Glomerular visceral epithelial cell (primary cell): Measurements from ENCODE around the gene CFAP251.

Experiments
- DNase-seq: peaks from one replicate; pipeline ENCODE4 v3.0.0-alpha.2; 2016; ENCODE audit errors: extremely low spot score

The CFAP251 gene

DNA sequence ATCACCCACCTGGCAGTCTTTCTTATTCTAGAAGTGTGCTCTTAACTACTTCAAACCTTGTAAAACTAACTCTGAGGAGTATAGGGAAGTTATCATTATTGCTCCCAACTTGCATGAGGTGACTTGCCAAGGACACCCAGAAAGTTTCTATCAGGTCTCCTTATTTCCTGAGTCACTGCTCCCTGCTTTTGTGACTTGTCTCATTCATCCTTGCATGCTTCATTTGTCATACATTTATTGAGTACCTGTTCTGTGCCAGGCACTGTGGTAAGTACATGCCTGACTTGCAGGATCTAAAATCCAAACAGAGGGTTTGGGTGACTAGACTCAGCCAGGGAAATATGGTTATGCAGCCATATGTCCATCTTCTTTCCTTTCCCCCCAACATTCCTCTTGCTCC, 25.5 kb downstream of the CFAP251 start:
- DNase-seq = no peak

DNA sequence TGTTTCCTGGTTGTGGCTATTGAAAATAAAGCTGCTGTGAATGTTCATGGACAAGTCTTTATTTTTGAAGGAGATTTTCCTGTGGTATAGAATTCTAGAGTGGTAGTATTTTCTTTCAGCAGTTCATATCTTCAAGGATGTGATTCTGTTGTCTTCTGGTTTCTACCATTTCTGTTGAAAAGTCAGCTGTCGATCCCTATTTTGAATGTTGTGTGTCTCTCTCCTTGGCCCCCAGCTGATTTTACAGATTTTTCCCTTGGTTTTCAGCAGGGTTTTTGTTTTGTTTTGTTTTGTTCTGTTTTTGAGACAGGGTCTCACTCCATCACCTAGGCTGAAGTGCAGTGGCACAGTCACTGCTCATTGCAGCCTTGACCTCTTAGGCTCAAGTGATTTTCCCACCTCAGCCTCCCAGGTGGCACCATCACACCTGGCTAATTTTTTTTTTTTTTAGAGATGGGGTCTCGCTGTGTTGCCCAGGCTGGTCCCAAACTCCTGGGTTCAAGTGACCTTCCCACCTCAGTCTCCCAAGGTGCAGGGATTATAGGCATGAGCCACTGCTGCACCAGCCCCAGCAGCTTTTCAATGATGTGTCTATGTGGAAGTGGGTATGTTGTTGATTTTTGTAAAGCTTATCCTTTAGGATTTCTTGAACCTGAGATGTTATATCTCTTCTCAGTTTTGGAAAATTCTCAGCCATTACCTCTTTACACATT, 28.1 kb downstream of the CFAP251 start:
- DNase-seq = no peak

DNA sequence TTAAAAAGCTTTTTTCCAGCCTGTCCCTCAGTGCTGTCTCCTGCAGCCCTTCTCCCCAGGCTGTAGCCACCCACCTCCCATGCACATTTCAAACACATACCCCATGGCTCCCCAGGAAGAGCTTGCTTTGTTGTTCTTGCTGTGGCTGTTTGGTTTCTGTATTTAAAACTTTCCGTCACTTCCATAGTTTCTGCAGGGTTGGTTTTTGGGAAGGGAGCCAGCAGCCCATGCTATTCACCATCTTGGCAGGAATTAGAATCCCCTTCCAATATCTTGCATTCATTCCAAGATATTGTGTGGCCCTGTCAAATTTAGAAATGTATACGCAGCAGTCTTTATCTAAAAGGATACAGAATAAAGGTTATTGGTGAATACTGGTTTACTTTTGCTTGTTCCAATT, 29.6 kb downstream of the CFAP251 start:
- DNase-seq = no peak

DNA sequence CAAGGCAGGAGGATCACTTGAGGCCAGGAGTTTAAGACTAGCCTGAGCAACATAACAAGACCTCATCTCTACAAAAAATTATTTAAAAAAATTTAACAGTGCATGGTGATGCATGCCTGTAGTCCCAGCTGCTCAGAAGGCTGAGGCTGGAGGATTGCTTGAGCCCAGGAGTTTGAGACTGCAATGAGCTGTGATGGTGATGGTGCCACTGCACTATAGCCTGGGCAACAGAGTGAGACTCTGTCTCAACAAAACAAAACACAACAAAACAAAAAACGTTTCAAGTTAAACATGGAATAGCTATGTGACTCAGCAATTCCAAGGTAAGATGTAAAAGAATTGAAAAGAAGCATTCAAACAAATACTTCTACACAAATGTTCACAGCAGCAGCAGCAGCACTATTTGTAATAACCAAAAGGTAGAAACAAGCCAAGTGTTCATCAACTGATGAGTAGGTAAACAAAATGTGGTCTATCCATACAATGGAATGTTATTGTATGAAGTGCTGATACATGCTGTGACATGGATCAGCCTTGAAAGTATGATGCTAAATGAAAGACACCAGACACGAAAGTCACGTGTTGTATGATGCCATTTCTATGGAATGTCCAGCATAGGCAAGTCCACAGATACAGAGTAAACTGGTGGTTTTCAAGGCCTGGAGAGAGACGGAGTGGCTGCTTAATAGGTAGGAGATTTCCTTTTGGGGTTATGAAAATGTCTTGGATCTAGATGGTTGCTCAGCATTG, 31.4 kb downstream of the CFAP251 start:
- peak; percentile 84 for DNase-seq

DNA sequence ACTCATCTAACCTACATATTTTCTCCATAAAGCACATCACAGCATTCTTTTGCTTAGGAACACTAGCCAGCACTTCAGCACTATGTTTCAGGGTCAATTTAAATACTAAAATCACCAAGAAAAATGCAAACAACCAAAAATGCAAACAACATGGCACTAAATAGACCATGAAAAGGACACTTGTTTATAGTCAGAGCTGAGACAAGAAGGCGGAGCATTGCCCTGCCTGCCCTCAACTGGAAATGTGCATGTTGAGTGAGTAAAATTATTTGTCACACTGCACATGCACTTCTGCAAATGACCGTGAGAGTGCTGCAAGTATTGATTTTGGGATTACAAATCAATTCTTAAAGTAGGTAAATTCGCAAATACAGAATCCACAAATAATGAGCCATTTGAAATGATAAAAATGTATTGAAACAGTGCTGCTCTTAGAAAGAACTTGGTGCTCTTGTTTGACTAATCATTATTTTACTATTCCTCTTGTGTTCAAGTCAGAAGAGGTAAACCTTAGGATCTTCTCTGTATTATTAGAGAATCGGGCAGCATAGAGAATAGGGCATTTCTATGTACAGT, 34.8 kb downstream of the CFAP251 start:
- DNase-seq = no peak

DNA sequence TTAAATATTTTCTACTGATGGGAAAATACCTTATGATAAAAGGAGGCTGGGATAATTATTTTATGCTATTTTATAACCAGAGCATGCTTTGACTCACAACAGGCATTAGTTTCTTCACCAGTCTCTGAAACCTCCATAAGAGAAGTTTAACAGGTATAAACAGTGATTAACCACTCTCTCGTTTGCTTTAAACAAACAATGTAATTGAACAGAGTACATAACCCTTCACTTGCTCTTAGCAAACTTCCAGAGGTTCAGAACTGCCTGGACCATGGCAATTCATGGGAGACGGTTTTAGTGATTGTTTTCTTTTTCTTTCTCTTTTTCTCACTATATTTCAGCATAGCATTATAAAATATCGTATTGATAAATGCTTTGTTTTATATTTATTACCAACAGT, 35.3 kb downstream of the CFAP251 start:
- DNase-seq = no peak

DNA sequence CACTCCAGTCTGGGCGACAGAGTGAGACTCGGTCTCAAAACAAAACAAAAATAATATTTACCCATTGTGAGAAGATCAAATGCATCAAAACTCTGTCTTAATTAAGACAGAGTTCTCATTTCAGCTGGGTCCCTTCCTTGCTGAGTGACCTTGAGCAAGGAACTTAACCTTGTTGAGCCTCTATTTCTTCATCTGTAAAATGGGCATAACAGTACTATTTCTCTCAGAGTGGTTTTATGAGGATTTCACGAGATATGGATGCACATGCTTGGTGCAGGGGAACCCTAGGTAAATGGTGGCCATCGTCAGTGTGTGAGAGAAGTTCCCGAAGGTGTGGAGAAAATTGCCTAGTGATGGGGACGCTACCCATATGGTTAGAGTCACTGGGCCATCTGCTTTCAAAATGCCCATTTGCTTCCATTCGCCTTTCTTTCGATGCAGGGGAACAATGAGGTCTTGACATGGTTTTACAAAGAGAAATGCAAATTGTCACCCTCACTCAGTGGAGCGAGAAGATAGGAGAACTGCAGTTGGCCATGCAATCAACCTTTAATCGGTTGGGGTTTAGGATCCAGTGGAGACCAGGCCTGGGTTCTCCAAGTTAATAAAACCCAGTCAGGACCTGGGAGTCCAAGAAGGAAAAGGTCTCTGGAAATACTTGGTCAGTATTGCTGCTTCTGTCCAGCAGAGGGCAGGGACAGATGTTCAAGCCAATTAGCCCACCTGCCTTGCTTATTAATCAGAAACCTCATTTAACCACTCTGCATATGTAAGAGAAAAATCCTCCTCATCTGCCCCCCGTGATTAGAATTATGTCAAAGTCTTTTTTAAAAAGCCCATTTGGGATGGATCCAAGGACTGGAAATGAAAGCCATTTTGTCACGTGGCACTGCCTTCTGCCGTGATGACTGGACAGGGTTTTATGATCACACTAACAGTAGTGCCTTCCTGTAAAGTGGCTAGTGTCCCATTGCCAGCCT, 37.2 kb downstream of the CFAP251 start:
- no peak for DNase-seq

DNA sequence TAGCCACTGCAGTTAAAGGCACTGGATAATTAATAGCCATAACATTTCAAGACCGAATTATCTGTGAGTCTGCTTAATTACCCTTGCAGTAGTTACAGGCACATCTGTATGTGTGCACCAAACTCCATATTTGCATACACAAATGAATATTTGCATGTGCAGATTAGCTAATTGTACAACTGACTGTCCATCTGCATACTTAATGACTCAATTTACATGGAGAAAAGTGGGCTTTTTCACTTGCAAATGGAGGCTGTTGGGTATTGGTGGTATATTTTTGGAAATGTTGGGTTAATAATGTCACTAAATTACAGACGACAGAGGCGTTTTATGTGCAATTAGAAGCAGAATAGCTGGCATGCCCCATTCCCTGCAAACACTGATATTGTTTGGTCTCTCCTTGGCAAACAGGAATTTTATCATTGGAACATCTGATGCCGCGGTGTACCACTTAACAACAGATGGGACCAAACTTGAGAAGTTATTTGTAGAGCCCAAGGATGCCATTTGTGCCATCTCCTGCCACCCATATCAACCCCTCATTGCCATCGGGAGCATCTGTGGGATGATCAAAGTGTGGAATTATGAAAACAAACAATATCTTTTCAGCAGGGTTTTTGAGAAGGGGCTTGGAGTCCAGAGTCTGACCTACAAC, 39.6 kb downstream of the CFAP251 start:
- no peak for DNase-seq

DNA sequence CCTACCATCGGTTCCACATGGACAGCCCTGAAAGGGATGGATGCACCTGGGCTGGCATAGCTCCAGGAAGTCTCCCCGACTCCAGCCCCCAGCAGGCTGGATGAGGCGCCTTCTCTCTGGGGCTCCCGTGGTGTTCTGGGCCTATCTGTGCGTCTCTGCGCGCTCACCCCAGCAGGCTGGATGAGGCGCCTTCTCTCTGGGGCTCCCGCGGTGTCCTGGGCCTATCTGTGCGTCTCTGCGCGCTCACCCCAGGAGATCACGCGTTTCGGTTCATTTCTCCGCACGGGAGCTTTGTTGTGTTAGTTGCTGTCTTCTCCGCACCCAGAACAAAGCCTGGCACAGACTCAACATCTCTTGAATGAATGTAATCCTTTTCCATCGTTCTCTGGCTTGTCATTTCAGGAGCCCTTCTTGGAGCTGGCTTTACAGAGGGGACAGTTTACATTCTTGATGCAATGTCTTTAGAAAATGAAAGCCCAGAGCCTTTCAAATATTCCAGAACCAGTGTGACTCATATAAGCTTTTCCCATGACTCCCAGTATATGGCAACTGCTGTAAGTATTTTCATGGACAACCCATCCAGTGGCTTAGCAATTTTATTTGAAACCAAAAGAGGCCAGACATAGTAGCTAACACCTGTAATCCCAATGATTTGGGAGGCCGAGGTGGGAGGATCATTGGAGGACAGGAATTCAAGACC, 40.3 kb downstream of the CFAP251 start:
- DNase-seq = no peak

DNA sequence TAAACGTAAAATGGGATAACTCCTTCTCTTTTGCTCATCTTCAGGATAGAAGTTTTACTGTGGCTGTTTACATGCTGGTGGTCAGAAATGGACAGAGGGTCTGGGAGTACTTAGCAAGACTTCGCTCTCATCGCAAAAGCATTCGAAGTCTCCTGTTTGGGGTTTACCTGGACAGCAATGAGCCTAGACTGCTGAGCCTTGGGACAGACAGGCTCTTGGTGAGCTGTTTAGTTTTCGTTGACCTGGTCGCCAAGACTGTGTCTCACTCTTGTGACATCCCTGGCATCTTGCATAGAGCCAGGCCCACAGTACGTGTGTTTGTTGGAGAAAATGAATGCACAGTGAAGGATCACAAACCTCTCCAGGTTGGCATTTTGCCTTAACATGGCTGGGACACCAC, 42.1 kb downstream of the CFAP251 start:
- DNase-seq = no peak

DNA sequence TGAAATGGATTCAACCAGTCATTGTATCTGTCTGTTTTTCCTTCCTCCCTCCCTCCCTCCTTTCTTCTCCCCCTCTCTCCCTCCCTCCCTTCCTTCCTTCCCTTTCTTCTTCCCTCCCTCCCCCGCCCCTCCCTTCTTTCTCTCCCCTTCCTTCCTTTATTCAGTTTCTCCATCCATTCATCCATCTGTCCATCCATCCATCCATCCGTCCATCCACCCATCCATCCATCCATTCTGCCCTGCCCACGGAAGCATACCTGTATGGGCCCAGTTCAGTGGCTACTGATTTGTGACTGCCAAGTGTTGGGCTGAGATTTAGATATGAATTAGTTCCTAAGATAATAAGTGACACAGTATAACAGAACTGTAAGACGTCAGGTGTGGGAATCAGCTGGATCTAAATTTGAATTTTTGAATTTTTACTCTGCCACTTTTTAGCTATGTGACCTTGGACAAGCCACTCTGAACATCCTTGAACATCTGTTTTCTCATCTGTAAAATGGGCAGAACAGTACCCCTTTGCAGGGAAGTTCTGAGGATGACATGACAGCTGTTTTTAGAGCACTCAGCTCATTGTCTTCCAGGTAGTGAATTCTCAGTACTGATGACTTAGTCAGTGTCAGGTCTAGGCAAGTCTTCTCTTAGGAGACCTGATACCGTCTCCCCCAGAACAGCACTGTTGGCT, 42.9 kb downstream of the CFAP251 start:
- no peak for DNase-seq

DNA sequence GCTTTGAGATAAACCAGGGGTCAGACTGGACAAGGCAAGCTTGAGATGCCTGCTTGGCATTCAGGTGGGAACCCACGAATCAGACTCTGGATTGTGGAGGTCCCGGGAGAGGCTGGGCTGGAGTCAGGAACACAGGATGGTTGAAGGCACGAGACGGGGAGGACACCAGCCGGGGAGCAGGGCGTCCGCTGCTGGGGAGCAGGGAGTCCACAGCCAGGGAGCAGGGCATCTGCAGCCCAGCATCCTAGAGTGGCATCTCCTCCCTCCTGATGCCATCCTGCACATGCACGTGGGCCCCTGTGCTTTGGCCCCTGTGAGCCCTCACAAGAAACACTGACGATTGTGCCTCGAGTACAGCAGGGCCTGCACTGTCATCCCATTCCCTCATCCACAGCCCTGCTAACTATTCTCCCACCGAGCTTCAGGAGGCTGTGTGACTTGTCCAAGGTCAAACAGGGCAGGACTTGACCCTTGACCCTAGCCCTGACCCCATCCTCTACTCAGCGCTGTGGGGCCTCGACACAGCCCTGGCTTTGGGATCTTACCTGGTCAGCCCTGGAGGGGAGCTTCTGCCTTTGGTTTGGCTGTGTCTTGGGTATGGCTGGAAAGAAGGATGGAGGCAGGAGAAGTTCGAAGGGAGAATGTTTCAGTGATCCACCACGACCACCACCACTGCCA, 45.1 kb downstream of the CFAP251 start:
- DNase-seq = no peak

DNA sequence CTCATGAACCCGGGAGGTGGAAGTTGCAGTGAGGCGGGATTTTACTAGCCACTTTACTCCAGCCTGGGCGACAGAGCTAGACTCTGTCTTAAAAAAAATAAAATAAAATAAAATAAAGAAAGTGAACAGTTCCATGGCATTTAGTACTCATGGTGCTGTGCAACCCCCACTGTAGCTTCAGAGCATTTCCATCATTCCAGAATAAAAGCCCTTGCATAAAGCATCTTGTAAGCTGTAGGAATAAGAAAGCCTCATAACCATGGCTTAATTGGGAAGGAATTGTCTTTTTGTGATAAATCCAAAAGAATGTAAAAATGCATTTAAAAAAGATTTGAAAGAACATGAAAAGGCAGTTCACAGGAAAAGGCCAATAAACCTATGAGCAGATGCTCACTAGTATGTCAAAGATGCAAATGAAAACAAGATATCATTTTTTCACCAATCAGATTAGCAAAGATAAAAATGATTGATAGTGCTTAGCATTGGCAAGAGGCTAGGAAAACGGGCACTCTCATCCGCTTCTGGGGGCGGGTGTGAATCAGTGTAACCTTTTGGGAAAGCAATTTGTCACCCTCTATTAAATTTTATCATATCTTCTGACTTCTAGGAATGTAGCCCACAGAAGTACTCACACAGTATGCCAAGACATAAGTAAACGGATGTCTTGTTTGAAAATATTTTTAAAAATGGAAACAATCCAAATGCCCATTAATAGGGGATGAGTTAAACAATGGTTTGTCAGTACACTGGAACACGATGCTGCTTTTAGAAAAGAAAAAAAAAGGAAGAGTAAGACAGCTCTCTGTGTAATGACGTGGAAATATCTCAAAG, 46.6 kb downstream of the CFAP251 start:
- DNase-seq = peak; percentile 62

DNA sequence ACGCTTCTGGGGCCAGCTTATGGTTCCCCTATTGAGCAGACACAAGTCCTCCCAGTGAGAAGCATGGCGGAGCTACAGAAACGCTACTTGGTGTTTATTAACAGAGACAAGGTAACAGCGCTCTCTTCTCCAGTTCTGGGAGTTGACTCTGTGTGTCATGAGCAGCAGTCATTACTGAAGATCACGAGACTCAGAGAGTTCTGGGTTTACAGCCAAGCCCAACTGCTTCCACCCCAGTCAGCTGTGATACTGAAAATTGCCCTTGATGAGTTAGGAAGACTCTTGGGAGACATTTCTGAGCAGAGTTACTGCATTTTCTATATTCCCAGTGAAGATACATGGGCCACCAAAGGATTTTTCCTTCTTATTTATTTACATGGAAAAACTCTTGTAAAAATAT, 48.6 kb downstream of the CFAP251 start:
- no peak for DNase-seq

DNA sequence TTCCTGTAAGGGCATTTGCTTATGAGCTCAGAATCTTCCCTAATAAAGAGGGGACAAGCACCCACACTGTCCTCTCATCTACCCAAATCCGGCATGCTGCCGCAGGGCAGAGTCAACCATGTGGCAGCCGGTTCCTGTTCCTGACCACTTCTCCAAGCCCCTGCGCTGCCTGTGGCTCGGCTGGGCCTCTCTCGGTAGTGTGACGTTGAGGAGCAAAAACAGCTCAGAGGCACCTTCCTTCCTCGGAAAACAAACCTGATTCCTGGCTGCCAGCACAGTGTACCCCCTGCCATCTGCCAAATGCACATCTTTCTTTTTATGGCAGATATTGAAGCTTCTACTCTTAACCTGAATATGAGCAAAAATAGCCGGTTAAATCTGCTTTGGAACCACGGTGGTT, 50.5 kb downstream of the CFAP251 start:
- no peak for DNase-seq

DNA sequence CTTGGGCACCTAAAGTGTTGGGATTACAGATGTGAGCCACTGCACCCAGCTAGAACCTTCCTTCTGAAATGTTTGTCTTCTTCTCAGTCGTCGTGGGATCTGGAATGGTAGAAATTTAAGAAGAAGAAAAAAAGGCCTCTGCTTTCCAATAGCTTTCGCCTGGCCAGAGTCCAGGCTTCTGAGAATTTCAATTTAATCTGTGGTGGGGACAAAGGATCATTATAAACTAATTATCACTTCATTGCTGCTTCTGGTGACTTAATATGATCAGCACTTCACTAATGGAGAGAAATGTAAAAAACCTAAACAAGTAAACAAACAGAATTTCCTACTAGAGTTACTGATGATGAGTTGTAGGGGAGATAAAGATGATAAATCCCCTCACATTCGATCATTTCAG, 51.3 kb downstream of the CFAP251 start:
- no peak for DNase-seq

DNA sequence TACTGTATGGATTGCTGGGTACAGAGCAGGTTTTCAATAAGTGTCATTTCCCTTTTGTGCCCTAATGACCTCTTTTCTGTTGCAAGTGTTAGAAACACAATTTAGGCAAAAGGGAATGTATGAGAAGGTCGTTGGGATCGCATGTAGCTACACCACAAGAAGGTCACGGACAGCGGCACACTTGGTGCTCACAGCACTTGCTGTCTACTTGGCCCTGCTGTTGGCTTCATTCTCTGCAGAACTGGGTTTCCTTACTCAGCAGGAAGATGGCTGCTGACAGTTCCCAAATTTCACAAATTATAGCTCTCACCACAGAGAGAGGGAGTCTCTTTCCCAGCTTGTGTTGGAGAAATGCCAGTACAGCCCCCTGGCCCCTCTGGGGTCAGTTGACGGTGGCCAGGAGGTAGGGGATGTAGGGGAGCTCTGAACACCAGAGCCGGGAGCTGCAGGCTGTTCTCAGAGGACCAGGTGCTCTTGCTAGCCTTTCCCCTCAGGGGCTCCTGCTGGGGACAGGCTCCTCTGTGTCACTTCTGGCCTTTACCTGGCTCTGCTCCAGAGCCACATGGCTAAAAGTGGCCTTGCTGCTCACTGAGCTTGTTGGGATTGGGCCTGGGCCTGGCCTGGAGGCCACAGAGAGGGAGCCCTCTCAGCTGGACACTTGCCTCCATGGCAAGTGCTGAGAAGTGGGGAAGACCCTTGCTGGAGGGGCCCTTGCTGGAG, 52.3 kb downstream of the CFAP251 start:
- DNase-seq = no peak
